Activated CD4-positive, alpha-beta T cell treated with anti-CD3 and anti-CD28 coated beads, Interleukin-2, amount 50 U/mL, for 24 hours (primary cell): ENCODE data around the gene FRMD4A.

ENCODE experiments used
- DNase-seq, 2 donors: peaks; one replicate each; pipeline ENCODE4 v3.0.0-alpha.2; 2020; ENCODE audit warnings: low read depth in 1 of 2, low spot score in 1 of 2

FRMD4A gene

DNA sequence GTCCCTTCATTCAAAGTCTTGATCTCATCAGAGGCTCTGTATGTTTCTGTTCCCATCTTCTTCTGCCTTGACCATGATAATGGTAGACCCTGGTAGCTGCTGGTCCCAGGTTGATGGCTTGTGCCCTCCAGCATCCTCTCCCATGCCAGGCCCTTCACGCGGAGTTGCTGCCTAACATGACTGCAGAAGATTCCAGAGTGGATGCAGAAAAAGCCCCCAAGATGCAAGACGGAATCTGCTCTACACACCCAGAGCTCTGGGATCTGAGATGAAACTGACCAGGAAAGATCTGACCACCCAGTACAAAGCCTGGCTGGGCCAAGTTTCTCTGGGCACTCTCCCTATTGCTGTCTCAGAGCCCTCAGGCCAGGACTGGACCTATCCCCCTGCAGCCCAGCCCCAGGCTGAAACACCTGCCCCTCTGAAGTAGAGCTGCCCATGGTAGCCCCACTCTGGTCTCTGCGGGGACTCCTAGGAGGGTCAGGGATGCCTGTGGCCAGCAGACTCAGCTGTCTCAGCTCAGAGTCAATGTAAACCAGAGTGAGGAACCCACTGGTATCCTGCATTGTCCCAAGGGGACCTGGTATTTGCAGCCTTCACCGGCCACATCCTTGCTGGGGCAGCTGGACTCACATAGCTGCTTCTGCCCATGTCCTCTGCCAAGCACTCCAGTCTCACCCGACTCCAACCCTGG is 9.5 kb upstream of the FRMD4A start:
- no peak for DNase-seq

DNA sequence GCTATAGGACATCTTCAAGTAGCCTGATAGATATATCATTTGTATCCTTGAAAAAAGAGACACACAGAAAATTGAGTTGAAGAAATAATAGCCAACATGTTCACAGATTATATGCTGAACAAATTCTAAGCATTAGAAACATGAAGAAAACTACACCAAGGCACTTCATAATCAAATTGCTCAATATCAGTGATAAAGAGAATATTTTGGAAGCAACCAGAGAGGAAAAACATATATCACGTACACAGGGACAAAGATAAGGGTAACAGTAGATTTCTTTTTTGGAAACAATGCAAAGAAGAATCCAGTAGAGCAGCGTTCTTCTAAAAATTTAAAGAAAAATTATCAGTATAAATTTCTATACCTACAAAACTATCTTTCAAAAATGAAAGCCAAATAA is 6.0 kb upstream of the FRMD4A start:
- DNase-seq = no peak

- DNase-seq = no peak
Measured at GRCh38 chr10:14334771-14335170, 4.0 kb upstream of the FRMD4A start.

- DNase-seq = no peak
Measured at GRCh38 chr10:14333606-14334005, 2.9 kb upstream of the FRMD4A start.

GRCh38 chr10:14332903-14333302 is 2.2 kb upstream of the FRMD4A start:
- no peak for DNase-seq

DNA sequence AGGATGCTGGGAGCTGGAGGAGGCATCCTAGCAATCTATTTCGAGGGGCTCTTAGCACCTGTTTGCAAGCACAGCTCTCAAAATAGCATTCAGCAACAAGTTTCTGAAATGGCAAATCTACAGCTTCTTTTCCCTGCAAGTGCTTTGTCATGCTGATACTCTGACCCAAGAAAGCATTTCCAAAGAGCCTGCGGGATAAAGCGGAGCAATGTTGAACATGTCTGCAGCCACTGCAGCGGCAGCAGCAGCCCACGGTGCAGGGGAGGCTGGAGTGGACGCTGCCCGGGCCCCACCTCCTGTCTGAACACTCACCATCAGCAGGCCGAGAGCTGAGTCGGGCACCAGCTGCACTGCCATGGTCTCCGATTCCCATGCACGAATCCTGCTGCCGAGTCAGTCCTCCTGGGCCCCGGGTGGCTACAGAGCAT is 964 bp downstream of the FRMD4A start:
- no peak for DNase-seq

DNA sequence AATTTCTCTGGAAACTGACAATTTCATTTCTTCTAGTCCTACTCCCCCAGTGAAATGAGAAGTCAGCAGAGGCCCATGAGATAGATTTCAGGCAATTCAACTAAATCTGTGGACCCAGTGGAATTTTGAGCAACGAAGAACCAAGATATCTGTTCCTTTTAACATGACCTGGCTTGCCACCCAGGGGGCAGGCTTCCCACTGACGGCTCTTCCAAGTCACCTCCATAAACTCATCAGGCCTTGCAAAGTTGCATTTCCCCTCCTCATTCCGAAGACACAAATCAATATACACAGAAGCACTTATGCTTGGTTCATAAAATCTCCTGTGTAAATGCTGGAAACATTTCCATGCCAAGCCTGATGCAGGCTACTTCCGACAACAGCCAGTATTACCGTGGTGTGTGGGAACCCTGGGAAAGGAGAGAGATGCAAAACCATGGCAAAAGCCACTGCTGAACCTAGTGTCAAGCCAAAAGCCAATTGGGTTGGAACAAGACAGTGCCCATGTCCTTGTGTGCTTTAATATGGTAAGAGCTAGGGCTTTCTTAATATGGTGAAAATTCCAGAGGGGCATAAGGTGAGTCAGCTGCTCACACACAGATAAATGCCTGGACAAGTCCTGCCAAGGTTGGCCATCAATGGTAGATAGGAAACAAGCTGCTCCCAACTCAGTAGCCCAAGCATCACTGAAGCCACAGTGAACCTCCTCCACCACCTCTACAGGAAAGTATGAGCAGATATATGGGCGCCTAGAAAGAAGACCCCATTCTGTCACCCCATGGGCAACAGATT is 1.6 kb downstream of the FRMD4A start:
- DNase-seq = no peak

GRCh38 chr10:14327527-14327926 is 3.2 kb downstream of the FRMD4A start:
- DNase-seq = no peak

DNA sequence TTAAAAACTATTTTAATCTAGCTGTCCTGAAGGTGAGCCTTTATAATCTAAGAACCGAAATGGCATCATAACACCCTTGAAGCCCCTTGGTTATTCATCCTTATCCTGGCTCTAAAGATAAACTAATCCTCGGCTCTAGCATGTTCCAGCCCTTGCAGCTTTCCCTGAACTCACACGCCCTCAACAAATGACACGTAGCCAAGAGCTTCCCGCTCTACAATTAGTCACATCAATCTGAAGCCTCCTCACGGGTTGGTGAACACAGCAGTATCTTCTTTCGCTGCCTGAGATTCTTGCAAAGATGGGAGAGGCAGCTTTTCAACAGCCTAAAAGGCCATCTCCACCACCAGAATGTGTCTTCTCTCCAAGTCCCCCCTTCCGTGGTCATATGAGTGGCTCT is 4.1 kb downstream of the FRMD4A start:
- no peak for DNase-seq

- DNase-seq = peak; percentile 12 to 47
Measured at GRCh38 chr10:14325325-14325955, 5.3 kb downstream of the FRMD4A start.

- DNase-seq = no peak
Measured at GRCh38 chr10:14322526-14323188, 8.1 kb downstream of the FRMD4A start.

GRCh38 chr10:14318007-14318406 is 12.7 kb downstream of the FRMD4A start:
- no peak for DNase-seq

- no peak for DNase-seq
Measured at GRCh38 chr10:14312014-14312413, 18.7 kb downstream of the FRMD4A start.

- no peak for DNase-seq
Measured at GRCh38 chr10:14311206-14311957, 19.3 kb downstream of the FRMD4A start.

DNA sequence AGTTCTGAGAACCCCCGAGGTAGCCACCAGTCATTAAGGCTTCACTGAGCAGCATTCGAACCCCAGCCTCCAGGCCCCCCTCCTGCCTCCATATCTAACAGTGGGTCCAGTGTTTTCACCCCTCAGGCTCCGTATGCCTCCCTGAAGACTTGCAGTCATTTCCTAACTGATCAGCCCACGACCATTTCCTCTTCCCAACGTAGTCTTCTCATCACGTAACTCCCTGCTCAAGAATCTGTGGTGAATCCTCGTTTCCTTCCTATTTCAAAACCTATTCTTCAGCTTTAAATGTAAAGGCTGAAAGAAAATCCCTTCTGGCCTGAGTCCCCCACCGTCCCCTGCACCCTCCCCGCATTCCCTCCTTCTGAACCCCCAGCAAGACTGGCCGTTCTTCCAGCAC is 21.1 kb downstream of the FRMD4A start:
- no peak for DNase-seq

GRCh38 chr10:14306190-14306589 is 24.5 kb downstream of the FRMD4A start:
- no peak for DNase-seq

DNA sequence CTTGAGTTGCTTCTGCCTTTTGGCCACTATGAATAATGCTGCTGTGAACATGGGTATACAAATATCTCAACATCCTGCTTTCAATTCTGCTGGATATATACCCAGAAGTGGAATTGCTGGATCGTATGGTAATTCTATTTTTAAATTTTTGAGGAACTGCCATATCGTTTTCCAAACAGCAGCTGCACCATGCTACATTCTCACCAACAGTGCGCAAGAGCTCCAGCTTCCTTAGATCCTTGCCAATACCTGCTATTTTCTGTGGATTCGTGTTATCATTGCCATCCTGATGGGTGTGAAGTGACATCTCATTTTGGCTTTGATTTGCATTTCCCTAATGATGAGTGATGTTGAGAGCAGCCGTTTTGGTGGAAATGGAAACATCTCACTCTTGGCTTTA is 26.7 kb downstream of the FRMD4A start:
- no peak for DNase-seq

GRCh38 chr10:14302035-14302434 is 28.7 kb downstream of the FRMD4A start:
- no peak for DNase-seq

DNA sequence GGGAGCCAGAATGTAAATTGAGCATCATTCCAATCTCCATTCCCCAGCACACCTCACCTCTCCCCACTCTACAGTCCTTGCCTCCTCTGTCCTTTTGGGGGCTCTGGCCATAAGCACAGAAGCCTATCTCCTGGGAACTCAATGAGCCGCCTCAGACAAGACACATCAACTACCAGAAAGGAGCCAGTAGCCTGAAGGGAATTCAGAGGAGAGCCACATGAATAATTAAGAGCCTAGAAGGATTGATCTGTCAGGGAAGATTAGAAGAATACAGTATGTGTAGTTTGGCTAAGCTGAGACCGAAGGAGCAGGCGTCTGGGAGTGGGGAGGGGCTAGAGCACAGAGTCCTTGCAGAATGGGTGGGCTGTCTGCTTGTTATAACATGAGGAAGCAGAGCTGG is 31.2 kb downstream of the FRMD4A start:
- DNase-seq = no peak

GRCh38 chr10:14296065-14296709 is 34.5 kb downstream of the FRMD4A start:
- no peak for DNase-seq
